ENCODE data around the gene PCGF6. TPM values are rescaled to one million over a fixed set of nuclear protein-coding genes. Genes with fewer than 3 reads are reported as not detected.
"Not testable (repeated sequence)": the region's sequence is repeated elsewhere in the genome, so short reads cannot be mapped to it uniquely, and the experiment has no call there.

The PCGF6 gene
- total and polyA plus RNA-seq, 7 experiments from 2014 or later, result 4.3 to 12.0 (median 6.8) TPM

DNA sequence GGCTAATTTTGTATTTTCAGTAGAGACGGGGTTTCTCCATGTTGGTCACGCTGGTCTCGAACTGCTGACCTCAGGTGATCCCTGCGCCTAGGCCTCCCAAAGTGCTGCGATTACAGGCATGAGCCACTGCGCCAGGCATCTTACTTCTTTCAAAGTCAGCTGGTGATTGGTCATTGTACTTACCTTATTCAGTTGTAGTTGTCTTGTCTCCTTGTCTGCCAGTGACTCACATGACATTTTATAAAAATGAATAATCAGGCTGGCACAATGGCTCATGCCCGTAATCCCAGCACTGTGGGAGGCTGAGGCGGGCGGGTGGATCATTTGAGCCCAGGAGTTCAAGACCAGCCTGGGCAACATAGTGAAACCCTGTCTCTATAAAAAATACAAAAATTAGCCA lies 9.9 kb upstream of the PCGF6 start:
- POLR2A ChIA-PET; H3K27me3 ChIP-seq (ENCODE audit: control insufficient read depth in 2 of 2, insufficient read depth in 2 of 2, low read length in 2 of 2); H3K4me1 ChIP-seq (ENCODE audit: control insufficient read depth in 2 of 2, insufficient read depth in 2 of 2, low read length in 2 of 2); H3K4me3 ChIP-seq (ENCODE audit: low read length); H3K9me3 ChIP-seq (ENCODE audit: control insufficient read depth in 2 of 3, low read length in 3 of 3); H3K27ac Mint-ChIP-seq; H3K4me1 Mint-ChIP-seq; DNase-seq; H3K9me3 Mint-ChIP-seq; H3K27me3 Mint-ChIP-seq; H3K36me3 ChIP-seq (ENCODE audit: control insufficient read depth in 2 of 3, insufficient read depth in 3 of 3, low read length in 3 of 3); ATAC-seq; H3K4me3 Mint-ChIP-seq; H3K27ac ChIP-seq (ENCODE audit: low read depth, low read length); CTCF ChIA-PET; H3K36me3 Mint-ChIP-seq: not testable (repeated sequence)
- intact Hi-C loops (cut with micrococcal nuclease), result loop anchor here (10.0 kb wide), 3 partner anchors 554 to 966 kb away; partner anchors contain the start of genes ACTR1A (in 1 of the 2), NFKB2 (in 1 of the 2), STN1 (in 1 of the 2) and SUFU (in 1 of the 2)

- H3K27me3 Mint-ChIP-seq; DNase-seq; H3K4me1 ChIP-seq (ENCODE audit: control insufficient read depth in 2 of 2, insufficient read depth in 2 of 2, low read length in 2 of 2); H3K27ac Mint-ChIP-seq; H3K27me3 ChIP-seq (ENCODE audit: control insufficient read depth in 2 of 2, insufficient read depth in 2 of 2, low read length in 2 of 2); intact Hi-C loops (cut with micrococcal nuclease); ATAC-seq; POLR2A ChIA-PET; H3K4me1 Mint-ChIP-seq; CTCF ChIA-PET; H3K4me3 Mint-ChIP-seq; H3K36me3 Mint-ChIP-seq; H3K27ac ChIP-seq (ENCODE audit: low read depth, low read length); H3K9me3 Mint-ChIP-seq; H3K4me3 ChIP-seq (ENCODE audit: low read length); H3K9me3 ChIP-seq (ENCODE audit: control insufficient read depth in 2 of 3, low read length in 3 of 3); H3K36me3 ChIP-seq (ENCODE audit: control insufficient read depth in 2 of 3, insufficient read depth in 3 of 3, low read length in 3 of 3): not testable (repeated sequence)
Observed at GRCh38 chr10:103359493-103359892, 8.6 kb upstream of the PCGF6 start.

DNA sequence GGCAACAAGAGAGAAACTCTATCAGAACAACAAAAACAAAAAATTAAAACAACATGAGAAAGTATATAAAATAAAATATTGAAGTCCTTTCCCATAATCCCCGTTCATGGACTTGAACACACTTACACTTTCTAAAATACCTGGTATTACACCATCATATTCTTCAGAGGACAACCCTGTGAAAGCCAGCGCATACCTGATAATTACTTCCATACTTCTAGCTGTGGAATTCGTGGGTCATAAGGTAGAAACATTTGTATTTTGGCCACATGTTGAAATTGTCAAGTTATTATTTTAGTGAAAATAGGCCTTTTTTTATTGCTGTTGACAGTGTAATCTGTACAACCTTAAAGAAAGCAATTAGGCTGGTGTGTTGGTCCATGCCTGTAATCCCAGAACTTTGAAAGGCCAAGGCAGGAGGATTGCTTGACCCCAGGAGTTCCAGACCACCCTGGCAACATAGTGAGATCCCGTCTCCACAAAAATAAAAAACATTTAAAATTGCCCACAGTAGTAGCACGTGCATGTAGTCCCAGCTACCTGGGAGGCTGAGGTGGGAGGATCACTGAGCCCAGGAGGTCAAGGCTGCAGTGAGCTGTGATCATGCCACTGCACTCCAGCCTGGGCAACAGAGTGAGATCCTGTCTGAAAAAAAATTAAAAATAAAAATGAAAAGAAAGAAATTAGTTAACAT lies 5.1 kb upstream of the PCGF6 start:
- ATAC-seq (no peak), DNase-seq (no peak)
- no peaks in the 10 kb centered on the region for H3K9me3 Mint-ChIP-seq
- POLR2A ChIA-PET, result no interaction called here
- H3K4me1 Mint-ChIP-seq, result peaks cover 0 to 5% (median 3%) of the 10 kb centered on the region in 7 donors
- Histone ChIP-seq H3K27ac (ENCODE audit: low read depth, low read length) (no peak overlapping the region), H3K4me3 (ENCODE audit: low read length) (no peak overlapping the region), H3K9me3 (ENCODE audit: control insufficient read depth in 2 of 3, low read length in 3 of 3) (no peaks in the 10 kb centered on the region), H3K27me3 (ENCODE audit: control insufficient read depth in 2 of 2, insufficient read depth in 2 of 2, low read length in 2 of 2) (no peaks in the 10 kb centered on the region), H3K36me3 (ENCODE audit: control insufficient read depth in 2 of 3, insufficient read depth in 3 of 3, low read length in 3 of 3) (peaks cover 0 to 2% (median 0%) of the 10 kb centered on the region in 3 experiments), H3K4me1 (ENCODE audit: control insufficient read depth in 2 of 2, insufficient read depth in 2 of 2, low read length in 2 of 2) (peaks cover 4 to 6% of the 10 kb centered on the region in 2 donors)
- H3K27ac Mint-ChIP-seq, result no peak overlapping the region
- peaks cover 0 to 3% (median 0%) of the 10 kb centered on the region in 5 donors for H3K36me3 Mint-ChIP-seq
- H3K4me3 Mint-ChIP-seq, result no peak overlapping the region
- CTCF ChIA-PET, result no interaction called here
- peaks cover 0 to under 1% (median 0%) of the 10 kb centered on the region in 5 donors for H3K27me3 Mint-ChIP-seq
- intact Hi-C loops (cut with micrococcal nuclease), result no loop called here

DNA sequence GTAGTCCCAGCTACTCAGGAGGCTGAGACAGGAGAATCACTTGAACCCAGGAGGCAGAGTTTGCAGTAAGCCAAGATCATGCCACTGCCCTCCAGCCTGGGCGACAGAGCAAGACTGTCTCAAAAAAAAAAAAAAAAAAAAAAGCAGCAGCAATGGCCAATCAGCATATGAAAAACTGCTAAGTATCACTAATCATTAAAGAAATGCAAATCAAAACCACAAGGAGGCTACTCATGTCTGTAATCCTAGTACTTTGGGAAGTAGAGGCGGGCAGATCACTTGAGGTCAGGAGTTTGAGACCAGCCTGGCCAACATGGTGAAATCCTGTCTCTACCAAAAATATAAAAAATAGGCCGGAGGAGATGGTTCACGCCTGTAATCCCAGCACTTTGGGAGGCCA lies 3.6 kb upstream of the PCGF6 start:
- intact Hi-C loops (cut with micrococcal nuclease), result loop anchor here in 1 of 2 donors (5.0 kb wide), 1 partner anchor 437 kb away; the partner anchor contains the start of gene CNNM2
- H3K36me3 Mint-ChIP-seq; H3K4me3 ChIP-seq (ENCODE audit: low read length); H3K27me3 Mint-ChIP-seq; H3K9me3 ChIP-seq (ENCODE audit: control insufficient read depth in 2 of 3, low read length in 3 of 3); H3K9me3 Mint-ChIP-seq; H3K27me3 ChIP-seq (ENCODE audit: control insufficient read depth in 2 of 2, insufficient read depth in 2 of 2, low read length in 2 of 2); H3K4me1 Mint-ChIP-seq; H3K27ac Mint-ChIP-seq; DNase-seq; ATAC-seq; H3K36me3 ChIP-seq (ENCODE audit: control insufficient read depth in 2 of 3, insufficient read depth in 3 of 3, low read length in 3 of 3); H3K4me3 Mint-ChIP-seq; CTCF ChIA-PET; POLR2A ChIA-PET; H3K27ac ChIP-seq (ENCODE audit: low read depth, low read length): not testable (repeated sequence)
- peaks cover 6 to 11% of the 10 kb centered on the region in 2 donors for H3K4me1 ChIP-seq (ENCODE audit: control insufficient read depth in 2 of 2, insufficient read depth in 2 of 2, low read length in 2 of 2)

DNA sequence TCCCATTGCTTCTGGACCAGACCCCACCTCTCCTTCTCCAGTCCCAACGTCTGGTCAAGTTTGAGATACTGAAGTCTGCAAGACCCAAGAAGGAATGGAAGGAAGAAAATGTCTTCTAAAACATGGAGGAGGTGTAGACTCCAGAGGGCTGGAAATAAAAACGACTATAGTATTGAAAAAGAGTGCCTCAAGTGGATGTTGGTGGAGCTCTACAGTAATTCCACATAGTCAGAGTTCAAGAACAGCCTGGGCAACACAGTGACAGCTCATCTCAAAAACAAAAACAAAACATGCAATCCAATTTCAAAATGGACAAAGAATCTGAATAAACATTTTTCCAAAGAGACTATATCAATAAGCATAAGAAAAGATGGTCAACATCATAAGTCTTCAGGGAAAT lies 2.3 kb upstream of the PCGF6 start:
- DNase-seq, result no peak
- POLR2A ChIA-PET, result no interaction called here
- CTCF ChIA-PET, result interaction anchor here (1.0 kb wide), 1 partner anchor 12 kb away, joined by 5 read pairs; no protein-coding TSS in a partner anchor
- Histone ChIP-seq H3K36me3 (ENCODE audit: control insufficient read depth in 2 of 3, insufficient read depth in 3 of 3, low read length in 3 of 3) (peaks cover 0 to 9% (median 0%) of the 10 kb centered on the region in 3 experiments), H3K4me1 (ENCODE audit: control insufficient read depth in 2 of 2, insufficient read depth in 2 of 2, low read length in 2 of 2) (peaks cover 6 to 11% of the 10 kb centered on the region in 2 donors), H3K27ac (ENCODE audit: low read depth, low read length) (no peak overlapping the region), H3K4me3 (ENCODE audit: low read length) (no peak overlapping the region), H3K9me3 (ENCODE audit: control insufficient read depth in 2 of 3, low read length in 3 of 3) (no peaks in the 10 kb centered on the region), H3K27me3 (ENCODE audit: control insufficient read depth in 2 of 2, insufficient read depth in 2 of 2, low read length in 2 of 2) (no peaks in the 10 kb centered on the region)
- H3K4me3 Mint-ChIP-seq, result no peak overlapping the region
- H3K9me3 Mint-ChIP-seq, result no peaks in the 10 kb centered on the region
- ATAC-seq, result no peak
- intact Hi-C loops (cut with micrococcal nuclease), result loop anchor here in 1 of 2 donors (5.0 kb wide), 1 partner anchor 436 kb away; the partner anchor contains the start of gene CNNM2
- no peaks in the 10 kb centered on the region for H3K27me3 Mint-ChIP-seq
- H3K27ac Mint-ChIP-seq, result no peak overlapping the region
- peaks cover 0 to 4% (median 0%) of the 10 kb centered on the region in 5 donors for H3K36me3 Mint-ChIP-seq
- peaks cover 0 to 14% (median 9%) of the 10 kb centered on the region in 7 donors for H3K4me1 Mint-ChIP-seq

GRCh38 chr10:103350175-103350516 lies 794 bp downstream of the PCGF6 start:
- Histone ChIP-seq H3K9me3 (ENCODE audit: control insufficient read depth in 2 of 3, low read length in 3 of 3) (no peaks in the 10 kb centered on the region), H3K36me3 (ENCODE audit: control insufficient read depth in 2 of 3, insufficient read depth in 3 of 3, low read length in 3 of 3) (peaks cover 0 to 14% (median 0%) of the 10 kb centered on the region in 3 experiments), H3K27ac (ENCODE audit: low read depth, low read length) (peak overlapping the region; percentile 80), H3K27me3 (ENCODE audit: control insufficient read depth in 2 of 2, insufficient read depth in 2 of 2, low read length in 2 of 2) (no peaks in the 10 kb centered on the region), H3K4me1 (ENCODE audit: control insufficient read depth in 2 of 2, insufficient read depth in 2 of 2, low read length in 2 of 2) (peaks cover 6 to 11% of the 10 kb centered on the region in 2 donors), H3K4me3 (ENCODE audit: low read length) (peak overlapping the region; percentile 79)
- no peaks in the 10 kb centered on the region for H3K27me3 Mint-ChIP-seq
- H3K36me3 Mint-ChIP-seq, result peaks cover 0 to 4% (median 1%) of the 10 kb centered on the region in 5 donors
- ATAC-seq (no peak), DNase-seq (no peak)
- peak overlapping the region in 4 of 9 donors; percentile 14 to 81 (median 55) for H3K27ac Mint-ChIP-seq
- intact Hi-C loops (cut with micrococcal nuclease), result loop anchor here in 1 of 2 donors (5.0 kb wide), 1 partner anchor 433 kb away; the partner anchor contains the start of gene CNNM2
- ChIA-PET POLR2A (interaction anchor here (0.6 to 2.3 kb wide), 3 partner anchors 15 to 1656 kb away, joined by 3 to 24 read pairs (median 3); partner anchors contain the start of gene TAF5), CTCF (no interaction called here)
- peaks cover 0 to 14% (median 9%) of the 10 kb centered on the region in 7 donors for H3K4me1 Mint-ChIP-seq
- peak overlapping the region; percentile 83 to 95 (median 91) for H3K4me3 Mint-ChIP-seq
- no peaks in the 10 kb centered on the region for H3K9me3 Mint-ChIP-seq

DNA sequence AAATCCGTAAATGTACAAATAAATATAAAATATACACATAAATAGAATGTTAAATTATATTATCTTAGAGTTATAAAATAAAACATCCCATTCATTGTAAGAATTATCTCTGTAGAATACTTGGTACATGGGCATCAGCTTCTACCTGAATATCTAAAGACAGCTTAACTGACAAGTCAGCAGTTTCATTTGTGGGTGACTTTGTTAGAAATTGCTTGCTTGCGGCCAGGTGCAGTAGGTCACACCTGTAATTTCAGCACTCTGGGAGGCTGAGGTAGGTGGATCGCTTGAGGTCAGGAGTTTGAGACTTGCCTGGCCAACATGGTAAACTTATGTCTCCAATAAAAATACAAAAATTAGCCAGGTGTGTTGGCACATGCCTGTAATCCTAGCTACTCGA lies 14.6 kb downstream of the PCGF6 start:
- Mint-ChIP-seq H3K4me3 (no peak overlapping the region), H3K27ac (no peak overlapping the region)

More for the DNA sequence above, 14.6 kb downstream of the PCGF6 start:
- CTCF ChIA-PET, result interaction anchor here (1.0 to 1.1 kb wide), 2 partner anchors 11 to 501 kb away, joined by 3 read pairs; no protein-coding TSS in a partner anchor
- no peaks in the 10 kb centered on the region for H3K27me3 ChIP-seq (ENCODE audit: control insufficient read depth in 2 of 2, insufficient read depth in 2 of 2, low read length in 2 of 2)
- no peak overlapping the region for H3K4me3 ChIP-seq (ENCODE audit: low read length)
- DNase-seq (no peak), ATAC-seq (no peak)
- Mint-ChIP-seq H3K36me3 (peaks cover 0 to 18% (median 4%) of the 10 kb centered on the region in 5 donors), H3K4me1 (no peaks in the 10 kb centered on the region), H3K9me3 (no peaks in the 10 kb centered on the region), H3K27me3 (no peaks in the 10 kb centered on the region)
- no peak overlapping the region for H3K27ac ChIP-seq (ENCODE audit: low read depth, low read length)
- POLR2A ChIA-PET, result no interaction called here
- intact Hi-C loops (cut with micrococcal nuclease), result no loop called here
- H3K36me3 ChIP-seq (ENCODE audit: control insufficient read depth in 2 of 3, insufficient read depth in 3 of 3, low read length in 3 of 3), result peaks cover 0 to 25% (median 3%) of the 10 kb centered on the region in 3 experiments
- H3K4me1 ChIP-seq (ENCODE audit: control insufficient read depth in 2 of 2, insufficient read depth in 2 of 2, low read length in 2 of 2), result no peaks in the 10 kb centered on the region
- no peaks in the 10 kb centered on the region for H3K9me3 ChIP-seq (ENCODE audit: control insufficient read depth in 2 of 3, low read length in 3 of 3)

Data from naive thymus-derived CD4-positive, alpha-beta T cell (primary cell).